ENCODE data around the gene GRAMD1B.

The GRAMD1B gene

DNA sequence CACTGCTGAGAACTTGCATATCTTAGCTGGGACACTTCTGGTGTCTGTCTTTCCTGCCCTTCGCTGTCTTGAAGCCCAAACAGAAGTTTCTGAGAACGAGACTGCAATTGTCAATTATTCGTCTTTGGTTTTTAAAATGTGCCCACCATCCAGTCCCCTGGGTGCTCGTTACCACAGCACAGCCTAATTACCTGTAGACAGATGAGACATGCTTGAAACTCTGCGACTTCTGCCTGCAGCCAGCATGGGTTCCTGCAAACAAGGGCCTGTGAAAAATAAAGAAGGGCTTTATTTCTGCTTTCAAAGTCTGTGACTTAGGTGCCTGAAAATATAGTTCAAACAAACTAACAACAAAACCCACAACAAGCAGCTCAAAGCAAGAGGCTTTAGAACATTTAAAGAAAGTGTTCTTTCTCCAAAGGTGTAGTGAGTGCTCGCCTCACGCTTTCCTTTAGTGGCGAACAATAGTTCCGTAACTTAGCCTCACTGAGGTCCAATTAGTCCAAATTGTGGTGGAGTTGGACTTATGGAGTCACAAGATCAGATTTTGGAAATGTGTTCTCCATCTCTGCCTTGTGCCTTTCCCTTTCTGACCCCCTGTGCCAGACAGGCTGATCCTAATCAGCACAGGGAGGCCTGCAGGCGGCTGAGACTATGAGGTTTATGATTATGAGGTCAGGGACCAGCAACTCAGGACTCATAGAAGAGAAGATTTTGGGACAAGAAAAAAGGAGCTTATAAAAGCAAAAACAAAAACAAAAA, 20.4 kb upstream of the GRAMD1B start:
- no peak for DNase-seq

- no peak for DNase-seq
Measured at GRCh38 chr11:123410218-123410549, 19.9 kb upstream of the GRAMD1B start.

GRCh38 chr11:123413636-123414035, 16.4 kb upstream of the GRAMD1B start:
- no peak for DNase-seq

DNA sequence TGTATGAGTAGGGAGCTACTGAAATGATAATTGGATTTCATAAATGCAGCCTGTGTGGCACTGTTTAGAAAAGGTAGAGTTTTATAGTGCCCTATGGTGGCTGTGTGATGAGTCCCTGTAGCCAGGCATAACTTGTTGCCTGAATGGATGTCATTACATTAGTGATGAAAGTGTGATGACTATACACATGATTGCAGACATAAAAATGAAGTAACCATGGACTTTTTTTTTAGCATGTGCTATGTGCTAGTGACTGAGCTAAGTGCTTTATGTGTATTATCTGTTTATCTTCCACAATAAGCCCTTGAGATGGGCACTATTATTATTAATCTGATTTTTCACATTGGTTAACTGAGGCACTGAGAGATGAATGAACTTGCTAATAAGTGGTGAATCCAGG, 13.5 kb upstream of the GRAMD1B start:
- DNase-seq: no peak

DNA sequence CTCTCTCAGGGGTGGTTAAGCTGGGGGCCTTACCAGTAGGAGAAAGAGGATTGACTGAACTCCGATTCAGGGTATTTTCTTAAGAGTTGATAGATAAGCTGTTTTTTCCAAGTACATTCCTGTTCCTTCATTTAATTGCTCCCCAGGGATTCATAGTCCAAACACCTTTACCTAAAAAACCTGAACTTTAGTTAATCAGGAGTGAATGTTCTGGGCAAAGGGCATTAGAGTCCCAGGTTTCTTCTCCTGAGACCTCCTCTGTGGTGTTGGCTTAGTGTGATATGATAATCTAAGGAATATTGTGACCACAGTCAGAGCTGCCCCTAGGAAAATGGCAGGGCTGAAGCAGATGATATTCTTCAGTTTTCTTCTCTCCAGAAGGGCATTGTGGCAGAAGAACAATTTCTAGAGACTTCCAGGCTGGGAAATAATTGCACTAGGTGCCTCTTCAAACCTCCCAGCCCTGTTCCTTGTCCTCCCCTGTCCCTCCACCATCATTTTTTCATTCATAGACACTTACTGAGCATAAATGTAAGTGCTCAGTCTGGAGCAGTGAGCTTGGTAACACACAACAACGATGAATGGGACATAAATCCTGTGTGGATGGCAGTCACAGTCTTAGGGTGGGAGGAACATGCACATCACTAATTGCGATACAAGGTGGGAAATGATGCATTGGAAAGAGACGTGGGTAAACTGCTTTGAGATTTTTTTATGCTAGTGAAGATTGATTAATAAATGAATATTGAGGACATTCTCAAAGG, 11.5 kb upstream of the GRAMD1B start:
- no peak for DNase-seq

- DNase-seq: no peak
Measured at GRCh38 chr11:123419731-123420452, 10.2 kb upstream of the GRAMD1B start.

- DNase-seq: no peak
Measured at GRCh38 chr11:123421589-123421988, 8.5 kb upstream of the GRAMD1B start.

DNA sequence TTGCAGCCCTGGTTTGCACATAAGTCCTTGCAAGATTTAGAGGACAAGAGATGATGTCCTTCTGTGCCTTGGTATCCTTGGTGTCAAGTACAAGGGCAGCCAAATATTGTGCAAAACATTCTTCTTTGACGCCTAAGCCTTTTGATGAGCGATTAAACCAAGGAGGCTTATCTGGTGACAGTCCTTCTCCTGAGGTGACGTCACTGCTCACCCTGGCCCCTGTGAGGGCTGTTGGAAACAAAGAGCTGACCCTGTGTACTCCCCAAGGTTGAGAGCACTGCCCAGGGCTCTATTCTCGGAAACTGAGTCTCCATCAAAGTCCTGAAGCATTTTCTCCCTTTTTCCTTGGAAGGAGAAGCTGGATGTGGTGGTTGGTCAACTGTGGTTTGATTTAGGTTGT, 4.7 kb upstream of the GRAMD1B start:
- DNase-seq: no peak

DNA sequence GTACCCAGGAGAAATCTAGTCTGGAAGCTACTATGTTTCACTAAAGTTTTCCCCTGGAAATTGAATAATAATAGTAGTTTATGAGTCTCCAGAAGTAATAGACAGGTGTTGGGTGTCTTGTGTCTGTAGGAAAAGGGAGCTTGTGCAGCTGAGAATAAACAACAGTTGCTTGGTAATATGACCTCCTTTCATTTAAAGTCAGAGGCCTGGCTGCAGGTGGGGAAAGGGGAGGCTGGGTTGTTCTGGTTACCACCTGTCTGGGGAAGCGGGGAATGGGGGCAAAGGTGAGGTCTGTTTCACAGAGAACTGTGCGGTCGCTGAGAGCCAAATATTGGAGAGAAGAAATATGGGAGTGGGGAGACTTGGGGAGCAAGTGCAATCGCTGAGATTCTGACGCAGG, 3.3 kb upstream of the GRAMD1B start:
- DNase-seq: no peak

DNA sequence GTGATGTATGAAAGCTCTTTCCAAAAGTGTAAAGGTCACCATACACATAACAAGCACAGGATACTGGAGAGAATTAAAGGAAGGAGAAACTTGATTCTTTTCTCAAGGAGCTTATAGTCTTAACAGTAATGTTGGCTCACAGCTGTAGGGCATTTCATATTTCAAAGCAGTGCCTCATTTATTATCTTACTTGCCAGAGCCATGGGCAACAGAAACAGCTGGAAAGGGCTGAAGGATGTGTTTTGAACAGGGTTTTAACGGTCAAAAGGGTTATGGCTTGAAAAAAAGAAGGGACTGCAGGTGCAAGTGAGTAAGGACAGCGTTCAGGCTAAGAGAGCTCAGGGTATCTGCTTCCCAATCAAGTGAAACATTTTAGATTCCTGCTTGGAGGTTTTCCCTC, 2.7 kb upstream of the GRAMD1B start:
- no peak for DNase-seq

DNA sequence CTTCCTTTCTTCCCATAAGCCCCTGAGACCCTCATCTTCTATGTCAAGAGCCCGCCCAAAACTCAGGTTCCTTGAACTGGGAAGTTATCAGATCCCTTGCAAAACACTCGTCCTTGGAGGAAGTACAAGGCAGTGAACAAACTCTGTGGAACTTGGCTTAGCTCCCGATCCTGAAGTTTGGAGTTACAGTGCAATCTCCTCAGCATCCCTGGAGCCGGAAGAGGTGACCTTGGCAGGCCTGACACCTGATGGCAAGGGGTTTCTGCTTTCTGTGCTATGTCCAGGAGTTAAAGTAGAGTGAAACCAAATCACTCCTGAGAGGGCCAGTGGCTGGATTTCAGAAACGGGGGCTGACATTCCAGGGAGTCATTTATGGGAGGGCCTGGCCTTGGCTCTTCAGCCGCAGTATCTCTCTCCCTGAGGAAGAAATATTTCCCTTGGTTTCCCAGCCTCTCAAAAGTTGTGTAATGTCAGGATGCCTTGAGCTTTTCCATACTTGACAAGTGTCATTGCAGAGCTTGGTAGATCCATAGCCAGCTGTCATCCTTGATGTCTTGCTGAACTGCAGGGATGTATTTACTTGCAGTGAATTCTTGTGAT, 1.9 kb upstream of the GRAMD1B start:
- DNase-seq: no peak

GRCh38 chr11:123429336-123429735, 733 bp upstream of the GRAMD1B start:
- no peak for DNase-seq

DNA sequence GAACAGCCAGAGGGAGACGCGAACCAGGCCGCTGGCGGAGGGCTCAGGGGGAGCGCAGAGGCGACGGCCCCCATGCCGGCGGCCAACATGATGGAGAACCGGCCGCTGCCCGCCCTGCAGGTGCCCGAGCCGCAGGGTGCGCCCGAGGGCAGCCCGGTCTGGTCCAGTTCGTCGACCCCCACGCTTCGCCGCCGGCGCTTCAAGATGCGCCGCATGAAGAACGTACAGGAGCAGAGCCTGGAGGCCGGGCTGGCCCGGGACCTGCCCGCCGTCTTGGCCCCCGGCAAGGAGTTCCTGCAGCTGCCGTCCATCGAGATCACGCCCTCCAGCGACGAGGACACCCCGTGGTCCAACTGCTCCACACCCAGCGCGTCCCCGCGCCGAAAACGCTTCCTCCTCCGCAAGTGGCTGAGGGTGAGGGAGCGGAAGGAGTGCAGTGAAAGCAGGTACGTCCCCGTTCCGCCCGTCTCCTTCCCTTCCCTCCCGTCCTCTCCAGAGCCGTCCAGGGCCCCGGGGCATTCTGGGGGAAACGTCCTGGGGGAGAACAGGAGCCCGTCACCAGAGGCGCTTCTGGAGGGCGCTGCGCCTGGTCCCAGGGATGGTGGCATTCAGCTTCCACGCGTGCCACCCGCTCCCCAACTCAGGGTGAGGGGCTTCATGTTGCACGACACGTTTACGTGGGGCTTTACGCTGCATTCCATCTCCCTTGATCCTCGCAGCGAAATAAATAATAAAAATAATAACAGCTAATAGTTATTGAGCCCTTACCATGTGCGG, 840 bp downstream of the GRAMD1B start:
- no peak for DNase-seq

DNA sequence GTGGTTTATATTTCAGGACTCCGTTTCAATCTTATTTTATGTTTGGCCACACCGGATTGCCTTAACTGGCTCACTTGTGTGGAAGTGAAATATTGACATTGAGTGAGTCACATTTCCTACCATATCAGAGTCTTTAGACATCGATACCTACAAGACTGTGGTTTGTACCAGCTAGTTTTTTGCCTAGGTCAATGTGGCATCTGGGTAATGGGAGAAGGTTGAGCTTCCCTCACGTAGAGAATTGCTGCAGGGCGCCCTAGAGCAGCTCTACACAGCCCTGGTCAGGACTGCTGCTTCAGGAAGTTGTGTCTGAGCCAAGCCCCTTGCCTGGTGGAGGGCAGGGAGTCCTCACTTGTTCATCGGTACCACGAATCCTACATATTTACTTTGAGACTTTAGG, 1.6 kb downstream of the GRAMD1B start:
- no peak for DNase-seq

GRCh38 chr11:123434262-123434661, 4.2 kb downstream of the GRAMD1B start:
- DNase-seq: no peak

DNA sequence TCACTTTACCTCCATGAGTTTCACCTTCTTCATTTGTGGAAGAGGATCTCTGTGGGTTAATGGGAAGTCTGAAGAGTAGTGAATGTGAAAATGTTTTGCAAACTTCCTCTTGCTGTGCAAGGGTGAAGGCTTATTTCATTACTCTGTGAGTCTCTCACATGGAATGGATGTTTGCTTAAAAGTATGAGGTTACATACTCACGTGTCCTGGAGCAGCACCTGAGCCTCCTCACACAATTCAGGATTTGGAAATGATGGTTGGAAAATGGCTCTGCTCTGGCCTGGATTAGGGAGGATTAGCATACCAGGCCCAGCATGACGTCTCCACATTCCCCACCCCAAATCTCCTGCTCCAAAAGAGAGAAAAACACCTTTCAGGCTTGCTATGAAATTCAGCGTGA, 4.8 kb downstream of the GRAMD1B start:
- DNase-seq: no peak

- DNase-seq: no peak
Measured at GRCh38 chr11:123437236-123437979, 7.3 kb downstream of the GRAMD1B start.

DNA sequence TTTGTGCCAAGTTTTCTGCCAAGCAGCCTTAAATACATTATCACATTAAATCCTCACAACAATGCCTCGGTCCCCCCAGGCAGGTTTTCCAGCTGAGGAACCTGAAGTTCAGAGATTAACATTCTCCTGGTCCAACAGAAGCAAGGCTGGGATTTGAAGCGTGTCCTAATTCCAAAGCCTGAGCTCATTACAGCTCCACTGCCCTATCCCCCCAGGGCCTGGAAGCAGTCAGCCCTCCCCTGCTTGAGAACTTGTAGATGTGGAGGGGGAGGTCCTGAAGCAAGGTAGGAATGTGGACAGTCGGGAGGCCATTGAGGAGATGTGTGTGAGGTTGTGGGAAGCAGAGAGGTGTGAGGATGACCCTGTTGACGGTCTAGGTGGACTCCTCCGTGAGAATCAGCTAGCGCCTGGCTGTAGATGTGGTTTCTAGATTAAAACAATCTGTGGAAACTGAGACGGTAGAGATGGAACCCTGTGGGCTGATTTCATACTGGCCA, 8.1 kb downstream of the GRAMD1B start:
- DNase-seq: no peak

DNA sequence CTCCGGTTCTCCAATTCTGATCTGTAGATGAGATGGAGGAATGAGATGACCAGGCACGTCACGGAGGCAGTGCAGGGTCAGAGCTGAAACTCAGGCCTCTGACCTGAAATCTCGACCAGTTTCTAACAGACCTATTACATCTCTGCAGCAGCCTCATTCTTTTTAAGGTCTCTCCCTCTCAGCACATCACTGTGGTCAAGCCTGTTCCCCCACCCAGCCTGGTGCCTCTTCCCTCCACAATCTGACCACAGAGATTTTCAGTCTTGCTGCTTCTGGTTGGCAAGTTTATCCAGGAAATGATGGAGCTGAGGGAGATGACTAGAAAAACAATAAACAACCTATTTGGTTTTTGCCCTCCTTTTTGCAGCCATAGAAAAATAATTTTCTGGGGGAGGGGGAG, 9.5 kb downstream of the GRAMD1B start:
- no peak for DNase-seq

- no peak for DNase-seq
Measured at GRCh38 chr11:123441161-123441560, 11.1 kb downstream of the GRAMD1B start.

DNA sequence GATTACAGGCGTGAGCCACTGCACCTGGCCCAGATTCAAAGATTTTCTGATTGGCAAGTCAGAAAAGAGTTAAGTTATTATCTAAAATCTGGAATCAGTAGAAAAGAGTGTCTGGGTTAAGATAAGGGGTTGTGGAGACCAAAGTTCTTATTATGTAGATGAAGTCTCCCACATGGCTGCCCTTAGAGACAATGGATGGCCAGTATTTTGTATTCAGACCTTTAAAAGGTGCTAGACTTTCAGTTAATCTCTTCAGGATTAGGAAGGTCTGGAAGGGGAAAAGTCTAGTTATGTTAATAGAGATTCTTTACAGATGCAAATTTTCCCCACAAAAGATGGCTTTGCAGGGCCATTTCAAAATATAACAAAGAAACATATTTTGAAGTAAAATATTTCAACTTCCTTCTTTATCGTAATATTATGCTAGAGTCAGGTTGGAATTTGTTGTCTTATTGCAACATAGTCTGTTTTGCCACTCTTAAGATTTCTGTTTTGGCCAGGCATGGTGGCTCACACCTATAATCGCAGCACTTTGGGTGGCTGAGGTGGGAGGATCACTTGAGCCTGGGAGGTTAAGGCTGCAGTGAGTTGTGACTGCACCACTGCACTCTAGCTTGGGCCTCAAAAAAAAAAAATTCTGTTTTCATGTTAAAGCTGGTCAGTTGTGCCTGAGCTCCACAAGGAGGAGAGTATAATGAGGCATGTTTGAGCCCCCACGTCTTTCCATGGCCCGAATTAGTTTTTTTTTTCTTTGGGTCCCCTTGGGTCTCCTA, 14.0 kb downstream of the GRAMD1B start:
- no peak for DNase-seq

Measured in SHP77 treated with DMSO at 0.1 percent for 48 hours (cell line).